ENCODE measurements around the gene ELOB. TPM values are rescaled to one million over a fixed set of nuclear protein-coding genes. Genes with fewer than 3 reads are reported as not detected.

ELOB gene
- total and polyA plus RNA-seq, 10 of the 15 experiments (the other 5 are each of a cell fraction or from before 2014, with no cell fraction given) = 86.9 to 823 (median 263) TPM

GRCh38 chr16:2776500-2777139 lies 460 bp downstream of the ELOB start (continued):
- no peak for TF ChIP-seq MXI1 (IDR thresholded peaks at IDR 0.05; ENCODE audit: low read depth, low read length)
- no peak for TF ChIP-seq ZNF592 (IDR thresholded peaks at IDR 0.05)
- TF ChIP-seq HSF1 (IDR thresholded peaks at IDR 0.05; ENCODE audit: low read depth, low read length) = no peak
- TF ChIP-seq ZSCAN29 (IDR thresholded peaks at IDR 0.05) = no peak
- 0 out of 2 replicates have a peak, but pooled peaks have one; percentile 15 for TF ChIP-seq NR2F1 (conservative IDR thresholded peaks at IDR 0.05)
- no peak; the same call in 1 of the 2 replicates for TF ChIP-seq FOXK2 (IDR thresholded peaks at IDR 0.05)
- TF ChIP-seq MTA2 (IDR thresholded peaks at IDR 0.05; ENCODE audit: low read depth) = no peak
- TF ChIP-seq ZNF274 (IDR thresholded peaks at IDR 0.05; ENCODE audit: insufficient read depth, insufficient read length) = no peak
- no peak for TF ChIP-seq CREM (IDR thresholded peaks at IDR 0.05; ENCODE audit: low read depth)
- no peak for TF ChIP-seq YBX1 (IDR thresholded peaks at IDR 0.05)
